Measurements from ENCODE around the gene ARFGEF3. TPM values are rescaled to one million over a fixed set of nuclear protein-coding genes. Genes with fewer than 3 reads are reported as not detected.
"Not testable (repeated sequence)": the region's sequence is repeated elsewhere in the genome, so short reads cannot be mapped to it uniquely, and the experiment has no call there.

ARFGEF3 gene
- total RNA-seq, 1 experiment from 2014 or later: 7.0 TPM

GRCh38 chr6:138368684-138369083, 206.9 kb downstream of the ARFGEF3 start:
- not testable (repeated sequence) for H3K27me3 ChIP-seq (ENCODE audit: control insufficient read depth, insufficient read depth, low read length); H3K4me3 ChIP-seq (ENCODE audit: insufficient read depth, low read depth, low read length); H3K36me3 ChIP-seq (replicated peaks; ENCODE audit: control insufficient read depth, insufficient read depth, low read length); DNase-seq

GRCh38 chr6:138370631-138371451, 209.1 kb downstream of the ARFGEF3 start:
- DNase-seq: no peak
- Histone ChIP-seq H3K4me3 (ENCODE audit: insufficient read depth, low read depth, low read length) (no peak overlapping the region), H3K27me3 (ENCODE audit: control insufficient read depth, insufficient read depth, low read length) (no peaks in the 10 kb centered on the region), H3K36me3 (replicated peaks; ENCODE audit: control insufficient read depth, insufficient read depth, low read length) (no peaks in the 10 kb centered on the region)

- DNase-seq: no peak
- no peak overlapping the region for H3K4me3 ChIP-seq (ENCODE audit: insufficient read depth, low read depth, low read length)
- H3K27me3 ChIP-seq (ENCODE audit: control insufficient read depth, insufficient read depth, low read length): no peaks in the 10 kb centered on the region
- no peaks in the 10 kb centered on the region for H3K36me3 ChIP-seq (replicated peaks; ENCODE audit: control insufficient read depth, insufficient read depth, low read length)
Measured at GRCh38 chr6:138371452-138371711, 209.6 kb downstream of the ARFGEF3 start.

- Histone ChIP-seq H3K4me3 (ENCODE audit: insufficient read depth, low read depth, low read length) (no peak overlapping the region), H3K36me3 (replicated peaks; ENCODE audit: control insufficient read depth, insufficient read depth, low read length) (no peaks in the 10 kb centered on the region), H3K27me3 (ENCODE audit: control insufficient read depth, insufficient read depth, low read length) (no peaks in the 10 kb centered on the region)
- DNase-seq: no peak
Measured at GRCh38 chr6:138371720-138372119, 210.0 kb downstream of the ARFGEF3 start.

GRCh38 chr6:138372711-138373463, 211.1 kb downstream of the ARFGEF3 start:
- no peak for DNase-seq
- no peak overlapping the region for H3K4me3 ChIP-seq (ENCODE audit: insufficient read depth, low read depth, low read length)
- no peaks in the 10 kb centered on the region for H3K36me3 ChIP-seq (replicated peaks; ENCODE audit: control insufficient read depth, insufficient read depth, low read length)
- no peaks in the 10 kb centered on the region for H3K27me3 ChIP-seq (ENCODE audit: control insufficient read depth, insufficient read depth, low read length)

GRCh38 chr6:138374230-138374629, 212.5 kb downstream of the ARFGEF3 start:
- no peak for DNase-seq
- H3K36me3 ChIP-seq (replicated peaks; ENCODE audit: control insufficient read depth, insufficient read depth, low read length): no peaks in the 10 kb centered on the region
- H3K27me3 ChIP-seq (ENCODE audit: control insufficient read depth, insufficient read depth, low read length): no peaks in the 10 kb centered on the region
- H3K4me3 ChIP-seq (ENCODE audit: insufficient read depth, low read depth, low read length): no peak overlapping the region

- H3K27me3 ChIP-seq (ENCODE audit: control insufficient read depth, insufficient read depth, low read length): no peaks in the 10 kb centered on the region
- H3K4me3 ChIP-seq (ENCODE audit: insufficient read depth, low read depth, low read length): no peak overlapping the region
- H3K36me3 ChIP-seq (replicated peaks; ENCODE audit: control insufficient read depth, insufficient read depth, low read length): no peaks in the 10 kb centered on the region
- no peak for DNase-seq
Measured at GRCh38 chr6:138374815-138375214, 213.1 kb downstream of the ARFGEF3 start.

- no peak for DNase-seq
- Histone ChIP-seq H3K4me3 (ENCODE audit: insufficient read depth, low read depth, low read length) (no peak overlapping the region), H3K36me3 (replicated peaks; ENCODE audit: control insufficient read depth, insufficient read depth, low read length) (no peaks in the 10 kb centered on the region), H3K27me3 (ENCODE audit: control insufficient read depth, insufficient read depth, low read length) (no peaks in the 10 kb centered on the region)
Measured at GRCh38 chr6:138377042-138377441, 215.3 kb downstream of the ARFGEF3 start.

- H3K4me3 ChIP-seq (ENCODE audit: insufficient read depth, low read depth, low read length): no peak within 1 kb of the TSS
- no peaks in the 10 kb centered on the region for H3K36me3 ChIP-seq (replicated peaks; ENCODE audit: control insufficient read depth, insufficient read depth, low read length)
- no peaks in the 10 kb centered on the region for H3K27me3 ChIP-seq (ENCODE audit: control insufficient read depth, insufficient read depth, low read length)
- DNase-seq: no peak
Measured at GRCh38 chr6:138377844-138378243, 216.1 kb downstream of the ARFGEF3 start, which contains the start of gene SMIM28. Gene SMIM28, plus strand, starts transcription at chr6:138377905. Its CDS starts 168 bp downstream, at chr6:138378073.

GRCh38 chr6:138378463-138378862, 216.7 kb downstream of the ARFGEF3 start:
- no peaks in the 10 kb centered on the region for H3K27me3 ChIP-seq (ENCODE audit: control insufficient read depth, insufficient read depth, low read length)
- peak; percentile 39 for DNase-seq
- no peak overlapping the region for H3K4me3 ChIP-seq (ENCODE audit: insufficient read depth, low read depth, low read length)
- no peaks in the 10 kb centered on the region for H3K36me3 ChIP-seq (replicated peaks; ENCODE audit: control insufficient read depth, insufficient read depth, low read length)

GRCh38 chr6:138382498-138383265, 220.9 kb downstream of the ARFGEF3 start:
- DNase-seq: peak; percentile 28
- no peaks in the 10 kb centered on the region for H3K27me3 ChIP-seq (ENCODE audit: control insufficient read depth, insufficient read depth, low read length)
- H3K36me3 ChIP-seq (replicated peaks; ENCODE audit: control insufficient read depth, insufficient read depth, low read length): no peaks in the 10 kb centered on the region
- no peak overlapping the region for H3K4me3 ChIP-seq (ENCODE audit: insufficient read depth, low read depth, low read length)

GRCh38 chr6:138383776-138384175, 222.0 kb downstream of the ARFGEF3 start:
- Histone ChIP-seq H3K4me3 (ENCODE audit: insufficient read depth, low read depth, low read length) (no peak overlapping the region), H3K27me3 (ENCODE audit: control insufficient read depth, insufficient read depth, low read length) (no peaks in the 10 kb centered on the region), H3K36me3 (replicated peaks; ENCODE audit: control insufficient read depth, insufficient read depth, low read length) (no peaks in the 10 kb centered on the region)
- DNase-seq: no peak

GRCh38 chr6:138386897-138387296, 225.2 kb downstream of the ARFGEF3 start:
- Histone ChIP-seq H3K4me3 (ENCODE audit: insufficient read depth, low read depth, low read length) (no peak overlapping the region), H3K36me3 (replicated peaks; ENCODE audit: control insufficient read depth, insufficient read depth, low read length) (no peaks in the 10 kb centered on the region), H3K27me3 (ENCODE audit: control insufficient read depth, insufficient read depth, low read length) (no peaks in the 10 kb centered on the region)
- no peak for DNase-seq

- no peaks in the 10 kb centered on the region for H3K27me3 ChIP-seq (ENCODE audit: control insufficient read depth, insufficient read depth, low read length)
- H3K36me3 ChIP-seq (replicated peaks; ENCODE audit: control insufficient read depth, insufficient read depth, low read length): no peaks in the 10 kb centered on the region
- no peak for DNase-seq
- no peak overlapping the region for H3K4me3 ChIP-seq (ENCODE audit: insufficient read depth, low read depth, low read length)
Measured at GRCh38 chr6:138387577-138388368, 226.0 kb downstream of the ARFGEF3 start.
